ENCODE data around the gene TMEM190.

Gene TMEM190

GRCh38 chr19:55353356-55353802 is 23.2 kb upstream of the TMEM190 start:
- Histone ChIP-seq H3K27me3 (ENCODE audit: low read depth, low read length) (peaks cover 28% of the 10 kb centered on the region), H3K9me3 (ENCODE audit: control insufficient read depth in 1 of 2, low read length in 2 of 2) (no peaks in the 10 kb centered on the region), H3K36me3 (ENCODE audit: control insufficient read depth in 1 of 2, insufficient read depth in 2 of 2, low read length in 2 of 2) (no peaks in the 10 kb centered on the region), H3K27ac (ENCODE audit: low read length) (no peak overlapping the region), H3K4me1 (ENCODE audit: control insufficient read depth in 1 of 2, insufficient read depth in 2 of 2, low read length in 2 of 2) (peaks cover 0 to 15% of the 10 kb centered on the region in 2 donors), H3K4me3 (ENCODE audit: low read depth in 1 of 2, low read length in 2 of 2) (peak overlapping the region; percentile 37 to 50)

GRCh38 chr19:55353803-55354697 is 22.6 kb upstream of the TMEM190 start:
- no peak overlapping the region for H3K27ac ChIP-seq (ENCODE audit: low read length)
- peaks cover 28% of the 10 kb centered on the region for H3K27me3 ChIP-seq (ENCODE audit: low read depth, low read length)

GRCh38 chr19:55354698-55355212 is 21.9 kb upstream of the TMEM190 start, which contains the start of gene COX6B2:
COX6B2 (minus strand) TSS chr19:55354719; CDS start chr19:55354521, 198 bp downstream.
- no peaks in the 10 kb centered on the region for H3K36me3 ChIP-seq (ENCODE audit: control insufficient read depth in 1 of 2, insufficient read depth in 2 of 2, low read length in 2 of 2)
- peaks cover 0 to 15% of the 10 kb centered on the region in 2 donors for H3K4me1 ChIP-seq (ENCODE audit: control insufficient read depth in 1 of 2, insufficient read depth in 2 of 2, low read length in 2 of 2)
- peaks cover 28% of the 10 kb centered on the region for H3K27me3 ChIP-seq (ENCODE audit: low read depth, low read length)
- H3K9me3 ChIP-seq (ENCODE audit: control insufficient read depth in 1 of 2, low read length in 2 of 2) = no peaks in the 10 kb centered on the region
- no peak within 1 kb of the TSS for H3K27ac ChIP-seq (ENCODE audit: low read length)
- peak within 1 kb of the TSS; percentile 37 to 50 for H3K4me3 ChIP-seq (ENCODE audit: low read depth in 1 of 2, low read length in 2 of 2)

More at GRCh38 chr19:55353803-55354697, 22.6 kb upstream of the TMEM190 start:
- Histone ChIP-seq H3K4me3 (ENCODE audit: low read depth in 1 of 2, low read length in 2 of 2) (peak overlapping the region; percentile 37 to 50), H3K9me3 (ENCODE audit: control insufficient read depth in 1 of 2, low read length in 2 of 2) (no peaks in the 10 kb centered on the region), H3K4me1 (ENCODE audit: control insufficient read depth in 1 of 2, insufficient read depth in 2 of 2, low read length in 2 of 2) (peaks cover 0 to 15% of the 10 kb centered on the region in 2 donors), H3K36me3 (ENCODE audit: control insufficient read depth in 1 of 2, insufficient read depth in 2 of 2, low read length in 2 of 2) (no peaks in the 10 kb centered on the region)

- Histone ChIP-seq H3K9me3 (ENCODE audit: control insufficient read depth in 1 of 2, low read length in 2 of 2) (no peaks in the 10 kb centered on the region), H3K4me3 (ENCODE audit: low read depth in 1 of 2, low read length in 2 of 2) (no peak overlapping the region), H3K27me3 (ENCODE audit: low read depth, low read length) (peaks cover 28% of the 10 kb centered on the region), H3K36me3 (ENCODE audit: control insufficient read depth in 1 of 2, insufficient read depth in 2 of 2, low read length in 2 of 2) (no peaks in the 10 kb centered on the region), H3K4me1 (ENCODE audit: control insufficient read depth in 1 of 2, insufficient read depth in 2 of 2, low read length in 2 of 2) (peaks cover 0 to 15% of the 10 kb centered on the region in 2 donors), H3K27ac (ENCODE audit: low read length) (no peak overlapping the region)
These were observed 21.3 kb upstream of the TMEM190 start for GRCh38 chr19:55355213-55355821.

GRCh38 chr19:55358493-55358892 is 18.1 kb upstream of the TMEM190 start:
- Histone ChIP-seq H3K36me3 (ENCODE audit: control insufficient read depth in 1 of 2, insufficient read depth in 2 of 2, low read length in 2 of 2) (no peaks in the 10 kb centered on the region), H3K4me3 (ENCODE audit: low read depth in 1 of 2, low read length in 2 of 2) (no peak overlapping the region), H3K9me3 (ENCODE audit: control insufficient read depth in 1 of 2, low read length in 2 of 2) (no peaks in the 10 kb centered on the region), H3K4me1 (ENCODE audit: control insufficient read depth in 1 of 2, insufficient read depth in 2 of 2, low read length in 2 of 2) (peaks cover 0 to 11% of the 10 kb centered on the region in 2 donors), H3K27me3 (ENCODE audit: low read depth, low read length) (peaks cover 3% of the 10 kb centered on the region), H3K27ac (ENCODE audit: low read length) (no peak overlapping the region)

GRCh38 chr19:55358943-55359908 is 17.4 kb upstream of the TMEM190 start:
- H3K4me3 ChIP-seq (ENCODE audit: low read depth in 1 of 2, low read length in 2 of 2) = no peak overlapping the region
- peaks cover 0 to 6% of the 10 kb centered on the region in 2 donors for H3K4me1 ChIP-seq (ENCODE audit: control insufficient read depth in 1 of 2, insufficient read depth in 2 of 2, low read length in 2 of 2)
- H3K36me3 ChIP-seq (ENCODE audit: control insufficient read depth in 1 of 2, insufficient read depth in 2 of 2, low read length in 2 of 2) = no peaks in the 10 kb centered on the region
- no peaks in the 10 kb centered on the region for H3K9me3 ChIP-seq (ENCODE audit: control insufficient read depth in 1 of 2, low read length in 2 of 2)
- no peaks in the 10 kb centered on the region for H3K27me3 ChIP-seq (ENCODE audit: low read depth, low read length)
- no peak overlapping the region for H3K27ac ChIP-seq (ENCODE audit: low read length)

- Histone ChIP-seq H3K27me3 (ENCODE audit: low read depth, low read length) (peaks cover 3% of the 10 kb centered on the region), H3K27ac (ENCODE audit: low read length) (no peak overlapping the region), H3K4me1 (ENCODE audit: control insufficient read depth in 1 of 2, insufficient read depth in 2 of 2, low read length in 2 of 2) (no peaks in the 10 kb centered on the region), H3K9me3 (ENCODE audit: control insufficient read depth in 1 of 2, low read length in 2 of 2) (no peaks in the 10 kb centered on the region), H3K36me3 (ENCODE audit: control insufficient read depth in 1 of 2, insufficient read depth in 2 of 2, low read length in 2 of 2) (no peaks in the 10 kb centered on the region), H3K4me3 (ENCODE audit: low read depth in 1 of 2, low read length in 2 of 2) (no peak overlapping the region)
These were observed 15.7 kb upstream of the TMEM190 start for GRCh38 chr19:55360902-55361301.

- Histone ChIP-seq H3K4me3 (ENCODE audit: low read depth in 1 of 2, low read length in 2 of 2) (no peak overlapping the region), H3K36me3 (ENCODE audit: control insufficient read depth in 1 of 2, insufficient read depth in 2 of 2, low read length in 2 of 2) (no peaks in the 10 kb centered on the region), H3K9me3 (ENCODE audit: control insufficient read depth in 1 of 2, low read length in 2 of 2) (no peaks in the 10 kb centered on the region), H3K4me1 (ENCODE audit: control insufficient read depth in 1 of 2, insufficient read depth in 2 of 2, low read length in 2 of 2) (no peaks in the 10 kb centered on the region), H3K27me3 (ENCODE audit: low read depth, low read length) (peaks cover 3% of the 10 kb centered on the region), H3K27ac (ENCODE audit: low read length) (no peak overlapping the region)
These were observed 14.2 kb upstream of the TMEM190 start for GRCh38 chr19:55362174-55362989.

- no peaks in the 10 kb centered on the region for H3K36me3 ChIP-seq (ENCODE audit: control insufficient read depth in 1 of 2, insufficient read depth in 2 of 2, low read length in 2 of 2)
- H3K4me3 ChIP-seq (ENCODE audit: low read depth in 1 of 2, low read length in 2 of 2) = no peak within 1 kb of the TSS
- peaks cover 3% of the 10 kb centered on the region for H3K27me3 ChIP-seq (ENCODE audit: low read depth, low read length)
- no peak within 1 kb of the TSS for H3K27ac ChIP-seq (ENCODE audit: low read length)
- no peaks in the 10 kb centered on the region for H3K9me3 ChIP-seq (ENCODE audit: control insufficient read depth in 1 of 2, low read length in 2 of 2)
- H3K4me1 ChIP-seq (ENCODE audit: control insufficient read depth in 1 of 2, insufficient read depth in 2 of 2, low read length in 2 of 2) = no peaks in the 10 kb centered on the region
These were observed 13.5 kb upstream of the TMEM190 start, which contains the start of gene GARIN5B for GRCh38 chr19:55362990-55363716. GARIN5B (minus strand) TSS chr19:55363260; CDS start chr19:55363066, 194 bp downstream.

Data from muscle layer of duodenum (tissue), 2 donors.